Breast epithelium (tissue), 4 donors: ENCODE results near the gene APOL2. TPM values are rescaled to one million over a fixed set of nuclear protein-coding genes. Genes with fewer than 3 reads are reported as not detected.
"Not testable (repeated sequence)": the region's sequence is repeated elsewhere in the genome, so short reads cannot be mapped to it uniquely, and the experiment has no call there.

Experiments used
- DNase-seq, 2 donors: peaks; one replicate each; pipeline ENCODE4 v3.0.0-alpha.2; 2019; ENCODE audit warnings: low spot score in 2 of 2
- H3K27ac ChIP-seq, 2 donors: fragments of 200-600 bp; sonication (generic) in 1 of 2; one replicate each; pipeline ENCODE4 v1.5.1; 2016 to 2019; ENCODE audit warnings: mild to moderate bottlenecking in 1 of 2
- H3K27me3 ChIP-seq, 2 donors: fragments of 200-600 bp; sonication (generic) in 1 of 2; one replicate each; pipeline versions ENCODE4 v1.5.1 to v1.6.0; 2017 to 2019; ENCODE audit warnings: control low read depth in 1 of 2, mild to moderate bottlenecking in 1 of 2
- H3K36me3 ChIP-seq: fragments of 200-600 bp; one replicate; pipeline ENCODE4 v1.5.1; 2019
- H3K4me1 ChIP-seq, 2 donors: fragments of 200-600 bp; sonication (generic); one replicate each; pipeline ENCODE4 v1.5.1; 2016 to 2019; ENCODE audit warnings: control low read depth in 1 of 2
- H3K4me3 ChIP-seq, 3 donors: fragments of 200-600 bp; sonication (generic); 1 replicate in 2 of 3; 2 replicates in 1 of 3; pipeline ENCODE4 v1.5.1; 2016 to 2019; ENCODE audit warnings: mild to moderate bottlenecking in 3 of 3, moderate library complexity in 2 of 3
- H3K9me3 ChIP-seq, 2 donors: fragments of 200-600 bp; sonication (generic) in 1 of 2; one replicate each; pipeline ENCODE4 v1.5.1; 2016 to 2019; ENCODE audit warnings: control low read depth in 1 of 2
- POLR2A ChIP-seq: fragments of 450-650 bp; IDR thresholded peaks from one replicate; pipeline ENCODE4 v1.6.1; 2016; ENCODE audit warnings: antibody characterized with exemption, mild to moderate bottlenecking, moderate library complexity
- POLR2AphosphoS5 ChIP-seq, 3 donors: sonication (generic); formaldehyde crosslinking; IDR thresholded peaks; one replicate each; pipeline ENCODE4 v1.6.1; 2017; ENCODE audit warnings: antibody characterized with exemption in 3 of 3
- intact Hi-C: fragments of 100-400 bp; cut with DNase I; formaldehyde crosslinking; loops from one replicate; pipeline ENCODE4 v1.15.1; 2023; ENCODE audit warnings: low total_unique reads
- total RNA-seq, 3 donors: library from RNA; depleted of rRNA; stranded (reverse); fragments of >200 nt; gene quantifications; one replicate each; pipeline ENCODE4 v1.1.0, GENCODE V29; 2016
- TF ChIP-seq, protein P1 (sequence below), 3 donors: fragments of 450-650 bp; IDR thresholded peaks; one replicate each; pipeline ENCODE4 v1.5.1; 2016 to 2017; ENCODE audit warnings: antibody characterized with exemption in 3 of 3, mild to moderate bottlenecking in 3 of 3, moderate library complexity in 3 of 3

APOL2 gene
- total RNA-seq, 3 donors from 2014 or later, result 50.4 to 112 (median 73.8) TPM

DNA sequence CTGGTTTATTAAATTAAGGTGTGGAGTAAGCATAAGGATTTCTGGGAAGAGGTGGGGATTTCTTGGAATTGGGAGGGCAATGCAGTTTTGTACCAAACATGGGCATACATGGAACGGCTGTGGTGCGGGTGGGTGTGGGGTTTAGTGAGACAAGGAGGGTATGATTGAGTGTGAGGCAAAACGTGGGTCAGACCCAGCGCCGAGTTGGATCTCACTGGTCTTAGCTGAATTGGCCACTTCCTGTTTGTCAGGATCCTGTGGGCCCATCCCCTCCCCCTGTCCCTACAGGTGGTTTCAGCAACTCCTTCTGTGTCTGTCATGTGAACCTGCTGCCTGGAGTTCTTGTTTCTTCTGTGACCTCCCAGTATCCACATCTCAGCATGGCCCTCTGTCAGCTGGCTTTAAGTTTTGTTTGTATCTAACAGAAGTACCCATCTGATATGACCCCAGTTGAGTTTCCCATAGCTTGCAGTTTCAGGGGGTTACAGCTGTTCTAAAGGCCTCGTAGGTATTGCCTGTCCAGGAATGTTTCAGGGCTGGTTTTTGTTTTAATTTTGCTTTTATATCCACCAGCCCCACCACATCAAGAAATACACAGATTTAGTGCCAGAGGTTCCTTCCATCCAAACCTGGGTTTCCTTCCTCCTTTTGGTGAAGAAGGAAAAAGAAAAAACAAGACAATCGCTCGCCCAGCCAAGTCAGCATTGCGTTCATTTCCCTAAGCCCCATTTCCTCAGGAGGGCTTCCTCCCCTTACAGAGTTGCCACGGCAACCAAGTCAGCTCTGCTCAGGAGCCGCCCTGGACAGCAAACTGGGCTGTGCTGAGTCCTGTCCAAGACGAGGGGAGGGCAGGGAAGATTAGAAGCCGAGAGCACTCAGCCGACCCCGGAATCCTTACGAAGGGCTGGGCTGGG is 19.6 kb upstream of the APOL2 start:
- peak; percentile 54 to 58 for DNase-seq
- Histone ChIP-seq H3K27me3 (no peaks in the 10 kb centered on the region), H3K4me3 (peak overlapping the region in 1 of 3 donors; percentile 19), H3K9me3 (no peaks in the 10 kb centered on the region), H3K36me3 (no peaks in the 10 kb centered on the region), H3K27ac (peak overlapping the region; percentile 76 to 83), H3K4me1 (peaks cover 5 to 12% of the 10 kb centered on the region in 2 donors)
- TF ChIP-seq POLR2AphosphoS5 (IDR thresholded peaks at IDR 0.05) (peak in 1 of 3 donors; percentile 17), POLR2A (no peak)
- TF ChIP-seq, protein P1, sequence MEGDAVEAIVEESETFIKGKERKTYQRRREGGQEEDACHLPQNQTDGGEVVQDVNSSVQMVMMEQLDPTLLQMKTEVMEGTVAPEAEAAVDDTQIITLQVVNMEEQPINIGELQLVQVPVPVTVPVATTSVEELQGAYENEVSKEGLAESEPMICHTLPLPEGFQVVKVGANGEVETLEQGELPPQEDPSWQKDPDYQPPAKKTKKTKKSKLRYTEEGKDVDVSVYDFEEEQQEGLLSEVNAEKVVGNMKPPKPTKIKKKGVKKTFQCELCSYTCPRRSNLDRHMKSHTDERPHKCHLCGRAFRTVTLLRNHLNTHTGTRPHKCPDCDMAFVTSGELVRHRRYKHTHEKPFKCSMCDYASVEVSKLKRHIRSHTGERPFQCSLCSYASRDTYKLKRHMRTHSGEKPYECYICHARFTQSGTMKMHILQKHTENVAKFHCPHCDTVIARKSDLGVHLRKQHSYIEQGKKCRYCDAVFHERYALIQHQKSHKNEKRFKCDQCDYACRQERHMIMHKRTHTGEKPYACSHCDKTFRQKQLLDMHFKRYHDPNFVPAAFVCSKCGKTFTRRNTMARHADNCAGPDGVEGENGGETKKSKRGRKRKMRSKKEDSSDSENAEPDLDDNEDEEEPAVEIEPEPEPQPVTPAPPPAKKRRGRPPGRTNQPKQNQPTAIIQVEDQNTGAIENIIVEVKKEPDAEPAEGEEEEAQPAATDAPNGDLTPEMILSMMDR (IDR thresholded peaks at IDR 0.05), result peak in 1 of 3 donors; percentile 20
- intact Hi-C loops, result no loop called here

DNA sequence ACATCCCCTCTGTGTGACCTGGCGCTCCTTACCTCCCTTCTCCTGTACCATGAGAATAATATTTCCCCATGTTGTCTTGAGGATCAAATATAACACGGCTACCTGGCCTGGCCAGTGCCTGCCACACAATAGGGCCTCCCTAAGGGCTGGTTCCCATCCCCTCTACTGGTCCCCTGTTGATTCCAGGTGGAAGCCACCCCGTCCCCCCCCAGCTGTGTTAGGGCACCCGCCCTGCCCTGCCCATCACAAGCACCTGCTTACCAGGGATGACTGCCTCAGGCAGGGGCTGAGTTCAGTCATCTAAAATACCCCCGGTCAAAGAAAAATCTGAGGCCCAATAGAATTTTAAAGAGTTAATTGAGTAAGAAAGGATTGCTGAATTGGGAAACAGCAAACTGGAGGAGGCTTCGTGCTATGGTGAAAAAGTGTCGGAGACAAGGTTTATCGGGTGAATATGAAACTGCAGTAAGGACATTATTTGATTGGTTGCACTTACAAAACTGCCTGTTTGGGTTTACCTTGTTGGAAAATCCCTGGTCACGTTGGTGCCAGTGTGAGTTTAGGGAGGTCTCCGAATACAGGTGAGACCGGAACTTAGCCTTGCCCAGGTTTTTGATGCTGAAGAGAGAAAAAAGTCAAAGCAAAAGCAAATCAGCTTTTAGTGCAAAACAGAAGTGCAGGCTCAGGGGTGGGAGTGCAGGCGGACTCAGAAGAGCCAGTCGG is 18.8 kb upstream of the APOL2 start:
- intact Hi-C loops, result no loop called here
- H3K4me3 ChIP-seq, result no peak overlapping the region
- peaks cover 5 to 21% of the 10 kb centered on the region in 2 donors for H3K4me1 ChIP-seq
- H3K27me3 ChIP-seq, result no peaks in the 10 kb centered on the region
- TF ChIP-seq POLR2AphosphoS5 (IDR thresholded peaks at IDR 0.05) (no peak), POLR2A (no peak)
- TF ChIP-seq, protein P1 (IDR thresholded peaks at IDR 0.05), result no peak
- peak overlapping the region; percentile 76 to 83 for H3K27ac ChIP-seq
- no peaks in the 10 kb centered on the region for H3K36me3 ChIP-seq
- no peak for DNase-seq
- H3K9me3 ChIP-seq, result no peaks in the 10 kb centered on the region

GRCh38 chr22:36257308-36257707 is 18.0 kb upstream of the APOL2 start:
- H3K4me3 ChIP-seq, result no peak overlapping the region
- H3K4me1 ChIP-seq, result peaks cover 5 to 16% of the 10 kb centered on the region in 2 donors
- H3K27me3 ChIP-seq, result no peaks in the 10 kb centered on the region
- no peaks in the 10 kb centered on the region for H3K36me3 ChIP-seq
- H3K27ac ChIP-seq, result peak overlapping the region; percentile 35 to 83
- peak in 1 of 2 donors; percentile 37 for DNase-seq
- no peaks in the 10 kb centered on the region for H3K9me3 ChIP-seq
- intact Hi-C loops, result no loop called here
- TF ChIP-seq POLR2A, result no peak
- TF ChIP-seq, protein P1 (IDR thresholded peaks at IDR 0.05), result no peak
- no peak for TF ChIP-seq POLR2AphosphoS5 (IDR thresholded peaks at IDR 0.05)

- Histone ChIP-seq H3K27me3 (no peaks in the 10 kb centered on the region), H3K4me1 (peaks cover 5 to 16% of the 10 kb centered on the region in 2 donors), H3K4me3 (no peak overlapping the region), H3K27ac (peak overlapping the region in 1 of 2 donors; percentile 66), H3K9me3 (no peaks in the 10 kb centered on the region), H3K36me3 (no peaks in the 10 kb centered on the region)
- no peak for TF ChIP-seq POLR2A
- TF ChIP-seq POLR2AphosphoS5 (IDR thresholded peaks at IDR 0.05), result no peak
- TF ChIP-seq, protein P1 (IDR thresholded peaks at IDR 0.05), result no peak
- intact Hi-C loops, result no loop called here
- no peak for DNase-seq
Measured at GRCh38 chr22:36256478-36256877, 17.2 kb upstream of the APOL2 start.

DNA sequence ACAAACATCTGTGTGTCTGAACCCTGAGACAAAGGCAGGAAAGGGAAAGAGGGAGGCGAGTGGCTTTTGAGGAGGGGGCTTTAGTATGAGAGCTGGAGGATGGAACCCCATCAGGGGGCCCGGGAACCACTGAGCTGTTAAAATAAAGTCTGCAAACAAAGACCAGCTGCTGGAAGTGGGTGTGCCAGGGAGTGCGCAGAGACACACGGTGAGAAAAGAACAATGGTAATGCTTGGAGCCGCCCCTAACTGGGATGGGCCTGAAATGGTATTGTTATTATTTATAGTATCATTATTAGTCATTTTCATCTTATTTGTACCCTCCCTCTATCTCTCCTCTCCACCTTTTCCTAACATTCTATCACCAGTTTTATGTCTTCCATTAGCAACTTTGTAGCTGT is 16.2 kb upstream of the APOL2 start:
- H3K27me3 ChIP-seq, H3K36me3 ChIP-seq, DNase-seq, intact Hi-C loops, H3K9me3 ChIP-seq: not testable (repeated sequence)
- peak overlapping the region in 2 of 3 donors; percentile 26 to 62 for H3K4me3 ChIP-seq
- H3K4me1 ChIP-seq, result peaks cover 5 to 16% of the 10 kb centered on the region in 2 donors
- H3K27ac ChIP-seq, result peak overlapping the region; percentile 60 to 93
